CD1c-positive myeloid dendritic cell (primary cell): Measurements from ENCODE around the gene AP2S1.
"Not testable (repeated sequence)": the region's sequence is repeated elsewhere in the genome, so short reads cannot be mapped to it uniquely, and the experiment has no call there.

Experiments used
- DNase-seq: peaks from one replicate; pipeline ENCODE4 v3.0.0-alpha.2; 2016; ENCODE audit errors: extremely low spot score

Gene AP2S1

DNA sequence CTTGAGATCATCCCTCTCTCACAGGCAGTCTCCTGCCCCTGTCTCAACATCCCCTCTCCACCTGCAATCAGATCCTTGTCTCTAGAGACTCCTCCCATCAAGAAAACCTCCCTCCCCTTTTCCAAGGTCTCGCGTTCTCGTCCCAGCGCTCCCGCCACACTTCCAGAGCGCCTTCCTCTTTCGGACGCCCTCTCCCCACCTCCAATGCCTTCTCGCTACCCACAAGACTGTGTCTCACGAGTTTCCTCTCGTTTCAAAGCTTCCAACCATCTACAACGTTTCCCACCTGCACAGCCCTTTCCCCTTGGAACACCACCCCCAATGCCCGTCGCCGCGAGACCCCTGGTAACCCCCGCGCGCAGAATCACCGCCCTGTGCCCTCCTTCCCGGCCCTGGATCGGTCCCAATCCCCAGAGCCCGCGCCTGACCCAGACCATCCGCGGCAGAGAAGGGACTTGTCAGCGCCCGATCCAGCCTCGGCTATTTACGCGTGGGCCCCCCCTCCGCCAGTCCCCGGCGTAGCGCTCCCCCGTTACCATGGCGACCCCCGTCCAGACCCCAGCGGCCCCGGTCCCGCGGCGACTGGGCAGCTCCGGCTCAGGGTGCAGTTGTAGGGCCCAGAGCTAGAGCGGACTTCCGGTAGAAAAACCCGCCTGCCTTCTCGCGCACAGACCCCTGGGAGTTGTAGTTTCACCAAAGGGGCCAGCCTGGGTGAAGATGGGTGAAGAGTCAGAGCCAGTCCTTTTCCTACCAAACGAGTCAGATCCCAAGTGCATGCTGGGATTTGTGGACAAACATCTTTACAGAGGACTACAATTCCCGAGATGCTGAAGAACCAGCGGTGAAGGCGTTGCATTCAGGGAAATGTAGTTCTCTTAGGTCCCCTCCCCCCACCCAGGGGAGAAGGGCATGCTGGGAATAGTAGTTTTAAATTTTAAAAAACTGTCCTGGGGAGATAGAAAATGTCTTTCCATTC is at the start of gene AP2S1:
Gene AP2S1 (minus strand): TSS at position 619 of the 976 bp plus-strand sequence. CDS start 80 bp downstream, at position 539.
- DNase-seq, result peak; percentile 97

DNA sequence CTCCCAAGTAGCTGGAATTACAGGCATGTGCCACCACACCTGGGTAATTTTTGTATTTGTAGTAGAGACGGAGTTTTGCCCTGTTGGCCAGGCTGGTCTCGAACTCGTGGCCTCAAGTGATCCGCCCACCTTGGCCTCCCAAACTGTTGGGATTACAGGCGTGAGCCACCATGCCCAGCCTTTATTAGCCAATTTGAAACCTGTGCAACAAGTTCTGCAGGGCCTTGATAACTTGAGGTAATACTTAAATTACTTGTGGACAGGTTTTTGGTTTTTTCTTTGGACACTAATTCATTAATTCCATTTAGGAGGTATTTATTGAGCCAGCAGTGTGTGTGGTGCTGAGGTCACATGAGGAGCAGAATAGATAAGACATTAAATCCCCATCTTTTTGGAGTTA is 49.7 kb upstream of the AP2S1 start:
- DNase-seq, result no peak

DNA sequence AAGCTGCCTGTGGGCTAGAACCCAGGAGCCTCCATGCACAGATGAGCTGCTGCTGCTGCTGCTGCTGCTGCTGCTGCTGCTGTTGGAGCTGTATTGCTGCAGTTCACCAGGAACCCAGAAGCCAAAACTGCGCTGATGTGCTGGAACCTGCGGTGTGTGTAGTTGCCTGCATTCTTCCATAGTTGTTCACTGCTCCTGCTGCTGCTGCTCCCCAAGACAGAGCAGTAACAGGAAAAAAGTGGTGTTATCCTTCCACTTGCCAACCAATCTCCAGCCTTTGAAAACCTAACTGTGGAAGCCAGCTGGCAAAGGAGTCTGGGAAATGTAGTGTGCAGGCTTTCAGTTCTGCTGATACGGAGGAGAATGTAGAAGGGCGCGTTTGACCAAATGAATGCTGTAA is 48.1 kb upstream of the AP2S1 start:
- DNase-seq, result no peak

DNA sequence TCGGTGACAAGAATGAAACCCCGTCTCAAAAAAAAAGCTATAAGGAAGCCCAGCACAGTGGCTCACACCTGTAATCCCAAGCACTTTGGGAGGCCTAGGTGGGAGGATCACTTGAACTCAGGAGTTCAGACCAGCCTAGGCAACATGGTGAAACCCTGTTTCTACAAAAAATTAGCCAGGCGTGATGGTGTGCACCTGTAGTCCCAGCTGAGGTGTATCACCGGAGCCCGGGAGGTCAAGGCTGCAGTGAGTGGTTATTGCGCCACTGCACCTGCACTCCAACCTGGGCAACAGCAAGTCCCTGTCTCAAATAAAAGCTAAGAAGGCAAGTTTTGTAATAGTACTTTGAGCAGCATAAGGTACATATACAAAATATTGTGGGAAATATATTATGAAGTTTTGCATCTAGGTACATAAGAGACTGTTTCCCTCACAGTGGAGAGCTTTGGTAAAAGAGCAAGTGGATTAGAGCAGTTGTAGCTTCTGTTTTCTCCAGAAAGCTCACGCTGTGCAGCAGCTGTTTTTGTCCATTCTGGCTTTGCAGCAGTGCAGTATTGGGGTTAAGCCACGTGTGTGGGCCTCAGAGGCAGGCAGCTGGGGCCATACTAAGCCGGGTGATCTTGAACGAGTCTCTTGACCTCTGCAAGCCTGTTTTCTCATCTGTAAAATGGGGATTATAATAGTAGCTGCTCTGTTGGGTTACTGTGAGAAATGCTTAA is 45.6 kb upstream of the AP2S1 start:
- no peak for DNase-seq

DNA sequence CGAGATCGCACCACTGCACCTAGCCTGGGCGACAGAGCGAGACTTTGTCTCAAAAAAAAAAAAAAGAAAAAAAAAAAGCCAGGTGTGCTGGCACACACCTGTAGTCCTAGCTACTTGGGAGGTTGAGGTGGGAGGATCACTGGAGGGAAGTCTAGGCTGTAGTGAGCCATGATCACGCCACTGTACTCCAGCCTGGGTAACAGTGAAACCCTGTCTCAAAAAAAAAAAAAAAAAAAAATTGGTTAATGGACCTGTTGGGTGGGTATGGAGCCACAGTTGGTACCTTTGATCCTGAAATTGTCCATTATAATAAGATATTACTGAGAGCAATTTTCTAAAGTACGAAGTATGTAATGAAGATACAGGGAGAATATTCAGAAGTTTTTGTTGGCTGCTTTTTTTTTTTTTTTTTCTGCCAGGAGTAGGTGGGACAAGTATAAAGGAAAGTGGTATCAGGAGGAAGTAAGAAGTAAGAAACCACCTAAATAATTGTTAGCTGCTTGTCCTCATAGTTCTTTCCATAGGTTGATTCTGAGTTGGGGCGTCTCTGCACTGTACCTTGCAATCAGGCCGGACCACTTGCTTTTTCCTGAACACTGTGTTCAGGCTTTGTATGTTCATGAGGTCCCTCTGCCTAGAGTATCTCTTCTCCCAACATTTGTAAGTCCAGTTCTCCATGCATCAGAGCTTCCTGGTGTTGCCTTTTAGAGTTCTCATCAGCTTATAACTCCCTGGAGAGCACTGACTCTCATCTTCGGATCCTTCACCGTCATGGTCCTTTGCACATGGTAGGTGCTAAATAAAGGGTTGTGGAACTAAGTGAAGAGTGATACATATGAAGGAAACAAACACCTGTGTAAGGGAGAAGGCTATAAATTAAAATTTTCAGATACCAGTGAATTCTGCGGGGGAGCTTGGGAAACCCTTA is 41.9 kb upstream of the AP2S1 start:
- no peak for DNase-seq

DNA sequence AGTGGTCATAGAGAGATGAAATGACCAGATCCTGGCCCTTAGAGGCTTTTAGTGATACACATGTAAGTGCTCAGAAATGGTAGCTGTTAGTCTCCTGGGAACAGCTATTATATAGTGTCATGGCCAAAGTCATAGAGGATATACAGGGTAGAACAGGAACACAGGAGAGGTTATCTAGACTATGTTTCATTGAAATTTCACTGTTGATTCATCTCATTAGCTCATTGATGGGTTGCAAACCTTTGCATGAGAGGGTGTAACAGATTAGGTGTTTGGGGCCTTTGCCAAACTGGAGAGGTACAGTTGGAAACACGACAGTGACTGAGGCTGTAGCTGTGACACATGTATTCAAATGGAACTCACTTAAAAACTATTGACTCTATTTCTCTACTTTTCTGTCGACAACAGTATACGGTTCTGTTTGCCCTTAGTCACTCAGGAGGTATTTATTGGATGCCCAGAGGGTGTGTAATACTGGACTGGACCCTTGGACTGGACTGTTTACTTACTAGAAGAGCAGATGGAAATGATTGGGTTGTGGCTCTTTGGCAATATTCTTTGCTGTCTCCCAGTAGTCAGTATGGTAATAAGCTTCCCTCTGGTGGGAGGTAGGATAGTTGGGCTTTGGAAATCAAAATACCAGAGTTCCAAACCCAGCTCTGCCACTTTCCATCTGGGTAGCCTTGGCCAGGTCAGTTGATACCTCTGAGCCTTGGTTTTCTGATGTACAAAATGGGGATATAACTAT is 40.0 kb upstream of the AP2S1 start:
- DNase-seq, result no peak

DNA sequence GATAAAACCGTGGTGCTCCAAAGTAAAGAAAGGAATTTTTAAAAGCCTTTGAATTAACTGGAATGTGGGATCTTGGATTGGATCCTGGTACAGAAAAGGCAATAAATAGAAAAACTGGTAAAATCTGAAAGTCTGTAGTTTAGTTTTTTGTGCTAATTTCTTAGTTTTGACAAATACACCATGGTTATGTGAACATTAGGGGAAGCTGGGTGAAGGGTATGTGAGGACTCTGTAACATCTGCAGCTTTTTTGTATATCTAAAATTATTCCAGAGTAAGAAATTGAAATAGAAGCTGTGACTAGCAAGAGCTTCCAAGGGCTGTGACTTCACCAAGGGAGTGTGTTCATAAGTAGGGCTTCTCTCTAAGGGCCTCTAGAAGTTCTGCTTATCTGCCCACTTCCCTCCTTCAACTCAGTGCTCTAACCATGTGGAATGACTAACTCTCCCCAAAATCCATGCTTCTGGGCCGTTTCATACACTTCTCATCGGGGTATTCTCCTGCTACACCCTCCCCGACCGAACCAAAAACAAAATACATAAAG is 36.7 kb upstream of the AP2S1 start:
- DNase-seq, result no peak

DNA sequence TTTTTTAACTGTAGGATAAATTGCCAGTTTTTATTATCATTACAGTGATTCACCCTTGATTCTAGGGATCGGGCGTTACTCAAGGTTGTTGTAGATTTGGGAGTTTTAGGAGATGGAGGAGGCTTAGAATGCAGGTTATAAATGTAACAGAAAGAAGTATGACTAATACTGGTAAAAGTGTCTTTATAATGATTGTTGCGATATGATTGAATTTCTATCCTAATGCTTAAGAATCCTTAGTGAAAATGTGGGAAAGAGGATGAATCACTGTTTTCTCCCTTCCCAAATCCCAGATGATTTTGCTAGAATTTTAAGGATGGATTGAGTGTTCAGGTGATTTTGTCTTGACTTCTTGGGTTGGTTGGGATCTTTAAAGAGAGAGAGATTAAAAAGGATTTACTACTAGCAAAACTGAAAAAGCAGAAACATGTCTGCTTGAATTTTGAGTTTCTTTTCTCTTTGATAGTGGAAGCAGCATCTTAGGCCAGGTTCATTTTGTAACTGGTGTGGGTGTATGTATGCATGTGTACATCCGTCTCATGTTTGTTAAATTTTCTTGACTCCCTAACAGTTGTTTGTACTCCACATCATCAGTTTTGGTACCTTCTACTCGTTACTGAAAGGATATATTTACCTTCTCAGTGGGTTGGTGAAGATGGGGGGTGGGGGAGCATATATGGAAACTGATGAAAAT is 36.0 kb upstream of the AP2S1 start:
- DNase-seq, result peak; percentile 8

DNA sequence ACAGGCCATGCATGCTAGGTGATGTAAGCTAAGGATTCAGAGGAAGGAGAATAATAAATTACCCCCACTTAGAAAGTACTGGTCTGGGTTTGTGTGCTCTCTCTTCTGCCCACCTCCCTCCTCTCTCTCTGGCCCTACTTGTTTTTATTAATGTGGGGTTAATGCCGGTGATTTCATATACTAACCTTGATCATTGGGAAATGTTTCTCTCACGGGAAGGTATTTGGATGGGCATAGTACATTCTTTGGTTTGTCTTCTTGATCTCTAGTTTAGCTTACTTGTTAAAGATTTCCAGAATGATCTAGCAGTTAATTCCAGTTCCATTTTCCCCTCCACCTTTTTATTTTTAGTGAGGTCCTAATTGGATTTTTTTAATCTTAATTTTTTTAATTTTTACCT is 34.8 kb upstream of the AP2S1 start:
- no peak for DNase-seq

DNA sequence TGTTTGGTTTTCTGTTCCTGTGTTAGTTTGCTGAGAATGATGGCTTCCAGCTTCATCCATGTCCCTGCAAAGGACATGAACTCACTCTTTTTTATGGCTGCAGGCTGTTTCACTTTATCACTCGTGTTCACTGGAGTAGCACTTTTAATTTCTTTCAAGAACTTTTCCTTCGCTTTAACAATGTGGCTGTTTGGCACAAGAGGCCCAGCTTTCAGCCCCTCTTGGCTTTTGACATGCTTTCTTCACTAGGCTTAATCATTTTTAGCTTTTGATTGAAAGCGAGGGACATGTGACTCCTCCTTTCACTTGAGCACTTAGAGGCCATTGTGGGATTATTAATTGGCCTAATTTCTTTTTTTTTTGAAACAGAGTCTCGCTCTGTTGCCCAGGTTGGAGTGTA is 32.1 kb upstream of the AP2S1 start:
- DNase-seq, result not testable (repeated sequence)

DNA sequence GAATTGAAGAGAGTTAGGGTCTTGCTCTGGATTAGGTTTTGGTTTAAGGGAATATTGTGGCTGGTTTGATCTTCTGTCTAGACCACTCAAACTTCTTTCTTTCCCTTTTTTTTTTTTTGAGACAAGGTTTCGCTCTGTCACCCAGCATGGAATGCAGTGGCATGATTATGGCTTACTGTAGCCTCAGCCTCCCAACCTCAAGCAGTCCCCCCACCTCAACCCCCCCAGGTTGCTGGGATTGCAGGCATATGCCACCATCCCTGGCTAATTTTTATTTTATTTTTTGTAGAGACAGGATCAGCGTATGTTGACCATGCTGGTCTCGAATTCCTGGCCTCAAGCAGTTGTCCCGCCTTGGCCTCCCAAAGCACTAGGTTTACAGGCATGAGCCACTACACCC is 31.4 kb upstream of the AP2S1 start:
- no peak for DNase-seq

DNA sequence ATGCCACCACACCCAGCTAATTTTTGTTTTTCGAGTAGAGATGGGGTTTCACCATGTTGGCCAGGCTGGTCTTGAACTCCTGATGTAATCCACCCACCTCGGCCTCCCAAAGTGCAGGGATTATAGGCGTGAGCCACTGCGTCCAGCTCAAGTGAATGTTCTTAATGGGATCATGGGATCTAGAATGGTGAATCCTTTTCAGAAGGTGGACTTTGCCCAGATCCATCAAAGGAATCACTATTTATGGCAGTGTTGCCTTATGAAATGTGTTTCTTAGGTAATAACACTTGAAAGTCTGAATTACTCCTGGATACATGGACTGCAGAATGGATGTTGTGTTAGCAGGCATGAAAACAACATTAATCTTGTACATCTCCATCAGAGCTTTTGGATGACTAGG is 30.4 kb upstream of the AP2S1 start:
- no peak for DNase-seq

DNA sequence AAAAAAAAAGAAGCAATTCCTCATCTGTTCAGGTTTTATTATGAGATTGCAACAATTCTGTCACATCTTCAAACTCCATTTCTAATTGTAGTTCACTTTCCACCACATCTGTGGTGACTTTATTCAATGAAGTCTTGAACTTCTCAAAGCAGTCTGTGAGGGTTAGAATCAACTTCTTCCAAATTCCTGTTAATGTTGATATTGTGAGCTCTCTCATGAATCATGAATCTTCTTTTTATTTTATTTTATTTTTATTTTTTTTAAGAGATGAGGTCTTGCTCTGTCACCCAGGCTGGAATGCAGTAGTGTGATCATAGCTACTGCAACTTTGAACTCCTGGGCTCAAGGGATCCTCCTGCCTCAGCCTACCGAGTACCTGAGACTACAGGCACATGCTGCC is 29.8 kb upstream of the AP2S1 start:
- no peak for DNase-seq

DNA sequence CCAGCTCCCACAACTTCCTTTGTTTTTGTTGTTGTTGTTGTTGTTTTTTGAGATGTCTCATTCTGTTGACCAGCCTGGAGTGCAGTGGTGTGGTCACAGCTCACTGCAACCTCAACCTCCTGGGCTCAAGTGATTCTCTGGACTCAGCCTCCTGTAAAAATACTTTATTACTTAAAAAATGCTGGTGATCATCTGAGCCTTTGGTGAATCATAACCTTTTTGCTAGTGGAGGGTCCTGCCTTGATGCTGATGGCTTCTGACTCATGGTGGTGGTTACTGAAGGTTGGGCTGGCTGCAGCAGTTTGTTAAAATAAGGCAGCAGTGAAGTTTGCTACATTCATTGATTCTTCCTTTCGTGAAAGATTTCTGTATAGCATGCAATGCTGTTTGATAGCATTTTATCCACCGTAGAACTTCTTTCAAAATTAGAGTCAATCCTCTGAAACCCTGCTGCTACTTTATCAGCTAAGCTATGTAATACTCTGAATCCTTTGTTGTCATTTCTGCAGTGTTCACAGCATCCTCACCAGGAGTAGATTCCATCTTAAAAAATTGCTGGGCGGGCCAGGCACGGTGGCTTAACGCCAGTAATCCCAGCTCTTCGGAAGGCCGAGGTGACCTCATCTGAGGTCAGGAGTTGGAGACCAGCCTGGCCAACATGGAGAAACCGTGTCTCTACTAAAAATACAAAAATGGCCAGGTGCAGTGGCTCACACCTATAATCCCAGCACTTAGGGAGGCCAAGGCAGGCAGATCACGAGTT is 28.1 kb upstream of the AP2S1 start:
- DNase-seq, result no peak

DNA sequence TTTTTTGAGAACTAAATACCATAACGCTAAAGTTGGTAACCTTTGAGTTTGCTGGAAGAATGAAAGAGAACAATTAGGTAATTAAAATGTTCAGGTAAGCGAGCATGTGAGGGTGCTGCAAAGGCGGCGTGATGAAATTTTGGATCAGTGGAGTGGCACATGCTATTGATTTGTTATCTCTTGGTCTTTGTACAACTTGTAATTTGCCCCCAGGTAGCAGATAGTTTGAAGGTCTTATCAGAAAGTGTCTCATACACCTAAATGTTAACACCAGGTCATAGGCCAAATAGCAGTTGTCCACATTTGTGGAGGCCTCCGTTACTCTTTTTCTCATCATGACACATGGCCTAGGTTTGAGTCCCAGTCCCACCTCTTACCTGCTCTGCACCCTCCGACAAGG is 25.0 kb upstream of the AP2S1 start:
- no peak for DNase-seq

DNA sequence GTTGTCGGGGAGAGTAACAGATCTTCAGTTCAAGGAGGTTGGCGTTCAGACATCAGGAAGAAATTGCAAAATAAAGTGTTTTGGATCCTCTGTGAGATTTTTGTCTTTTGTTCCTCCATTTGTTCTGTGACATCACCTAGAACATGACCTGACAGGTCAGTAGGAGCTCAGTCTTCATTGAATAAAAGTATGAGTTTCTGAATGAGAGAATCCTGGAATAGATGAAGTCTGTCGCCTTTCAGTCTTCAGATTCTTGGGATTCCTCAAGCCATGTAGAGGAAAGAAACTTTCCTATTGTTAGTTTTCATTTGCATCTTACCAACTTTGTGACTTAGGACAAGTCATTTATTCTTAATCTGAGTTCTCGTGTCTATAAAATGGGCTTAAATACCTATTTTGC is 24.6 kb upstream of the AP2S1 start:
- DNase-seq, result no peak

DNA sequence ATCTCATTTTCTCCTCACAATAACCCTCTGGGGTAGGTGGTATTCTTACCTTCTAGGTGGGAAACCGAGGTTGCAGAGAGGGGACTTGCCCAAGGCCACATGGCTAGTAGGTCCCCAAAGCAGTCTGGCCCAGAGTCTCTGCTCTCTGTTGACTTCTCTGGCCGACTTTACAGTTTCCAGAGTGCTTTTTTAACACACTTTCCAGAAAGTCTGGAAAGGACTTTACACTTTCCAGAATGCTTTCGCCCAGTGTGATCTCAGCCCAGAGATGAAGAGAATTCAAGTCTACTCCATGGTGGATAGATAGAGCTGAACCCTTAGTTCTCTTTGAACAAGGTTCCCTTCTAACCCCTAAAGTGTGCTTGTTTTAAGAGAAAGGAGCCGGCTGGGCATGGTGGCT is 22.3 kb upstream of the AP2S1 start:
- DNase-seq, result no peak

DNA sequence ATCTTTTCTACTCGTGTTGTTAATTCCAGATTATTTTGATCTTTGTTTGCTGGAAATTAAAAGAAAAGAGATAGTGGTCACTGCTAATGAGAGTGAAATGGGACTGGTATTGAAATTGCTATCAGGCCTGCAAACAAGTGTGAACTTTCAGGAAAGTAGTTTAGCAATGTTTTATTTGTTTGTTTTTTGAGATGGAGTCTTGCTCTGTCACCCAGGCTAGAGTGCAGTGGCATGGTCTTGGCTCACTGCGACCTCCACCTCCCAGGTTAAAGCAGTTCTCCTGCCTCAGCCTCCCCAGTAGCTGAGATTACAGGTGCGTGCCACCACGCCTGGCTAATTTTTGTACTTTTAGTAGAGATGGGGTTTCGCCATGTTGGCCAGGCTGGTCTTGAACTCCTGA is 20.5 kb upstream of the AP2S1 start:
- DNase-seq, result not testable (repeated sequence)

DNA sequence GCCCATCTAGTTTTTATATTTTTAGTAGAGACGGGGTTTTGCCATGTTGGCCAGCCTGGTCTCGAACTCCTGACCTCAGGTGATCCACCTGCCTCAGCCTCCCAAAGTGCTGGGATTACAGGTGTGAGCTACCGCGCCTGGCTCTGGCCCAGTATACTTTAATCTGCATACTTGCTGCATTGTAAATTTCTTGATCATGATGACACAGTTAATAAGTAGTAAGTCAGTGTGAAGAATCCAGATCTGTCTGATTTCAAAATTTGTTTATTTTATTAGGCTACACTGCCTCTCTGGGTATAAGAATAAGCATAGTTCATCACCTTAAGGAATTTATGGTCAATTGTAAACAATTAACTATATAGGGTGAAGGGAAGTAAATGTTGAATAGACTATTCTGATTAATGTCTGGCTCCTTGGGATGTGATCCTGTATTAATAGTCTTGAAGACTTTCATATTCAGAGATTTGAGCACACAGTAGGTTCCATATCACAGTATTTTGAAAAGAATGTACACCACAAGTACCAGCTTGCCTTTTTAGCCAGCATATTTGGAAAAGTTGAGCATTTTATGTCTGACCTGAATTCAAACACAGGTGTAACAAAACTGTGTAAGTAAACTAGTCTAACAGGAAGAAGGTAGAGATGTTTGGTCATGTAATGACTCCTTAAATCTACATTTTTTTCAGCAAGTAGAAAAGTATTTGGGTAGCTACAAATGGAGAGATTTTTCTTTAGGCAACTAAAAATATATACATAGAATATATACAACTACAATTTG is 17.6 kb upstream of the AP2S1 start:
- DNase-seq, result no peak
